Ishikawa (cell line): ENCODE results near the gene SSH2.

Experiments
- CEBPB ChIP-seq: IDR thresholded peaks from 2 replicates; pipeline ENCODE4 v1.6.1; 2012
- CREB1 ChIP-seq: IDR thresholded peaks from 2 replicates; pipeline ENCODE4 v1.6.1; 2012; ENCODE audit warnings: low read depth
- EGR1 ChIP-seq: IDR thresholded peaks from 2 replicates; pipeline ENCODE4 v1.6.1; 2012
- EP300 ChIP-seq: IDR thresholded peaks from 2 replicates; pipeline ENCODE4 v1.6.1; 2012; ENCODE audit warnings: borderline replicate concordance
- FOXM1 ChIP-seq: IDR thresholded peaks from 2 replicates; pipeline ENCODE4 v1.6.1; 2012; ENCODE audit warnings: low read depth, borderline replicate concordance
- MAX ChIP-seq: IDR thresholded peaks from 2 replicates; pipeline ENCODE4 v1.6.1; 2012
- NFIC ChIP-seq: IDR thresholded peaks from 2 replicates; pipeline ENCODE4 v1.6.1; 2012
- RAD21 ChIP-seq: IDR thresholded peaks from 2 replicates; pipeline ENCODE4 v1.6.1; 2012; ENCODE audit warnings: low read depth
- REST ChIP-seq: IDR thresholded peaks from 2 replicates; pipeline ENCODE4 v1.6.1; 2012; ENCODE audit warnings: low read depth, mild to moderate bottlenecking
- TAF1 ChIP-seq: IDR thresholded peaks from 2 replicates; pipeline ENCODE4 v1.6.1; 2012; ENCODE audit warnings: low read depth, mild to moderate bottlenecking
- TCF12 ChIP-seq: IDR thresholded peaks from 2 replicates; pipeline ENCODE4 v1.6.1; 2012; ENCODE audit warnings: low read depth
- TEAD4 ChIP-seq: IDR thresholded peaks from 2 replicates; pipeline ENCODE4 v1.6.1; 2012
- YY1 ChIP-seq: IDR thresholded peaks from 2 replicates; pipeline ENCODE4 v1.6.1; 2012; ENCODE audit warnings: low read depth
- ZBTB7A ChIP-seq: IDR thresholded peaks from 2 replicates; pipeline ENCODE4 v1.6.1; 2012; ENCODE audit warnings: low read depth
- TF ChIP-seq, protein P1 (sequence below): IDR thresholded peaks from 2 replicates; pipeline ENCODE4 v1.6.1; 2012

Gene SSH2

DNA sequence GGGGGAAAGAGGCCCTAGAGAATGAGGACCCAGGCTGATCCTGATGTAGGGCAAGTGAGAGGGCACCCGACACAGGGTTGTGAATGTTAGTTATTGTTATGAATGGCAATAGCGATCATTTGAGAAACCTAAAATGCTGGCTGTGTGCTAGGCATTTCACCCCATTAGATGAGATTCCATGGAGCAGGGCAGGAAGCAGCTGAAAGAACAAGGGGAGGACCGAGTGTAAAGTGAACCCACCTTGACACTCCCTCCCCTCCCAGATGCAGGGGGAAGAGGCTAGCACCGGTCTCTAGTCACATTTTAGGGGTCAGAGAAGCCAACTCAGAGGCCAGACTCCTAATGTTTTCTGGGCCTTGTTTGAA lies 306.8 kb downstream of the SSH2 start:
- TF ChIP-seq ZBTB7A (no peak), EP300 (no peak), EGR1 (no peak), TEAD4 (no peak), YY1 (no peak), TAF1 (no peak), REST (no peak), MAX (no peak), CREB1 (no peak), NFIC (no peak), CEBPB (no peak), FOXM1 (no peak), TCF12 (no peak), RAD21 (no peak)
- TF ChIP-seq, protein P1, sequence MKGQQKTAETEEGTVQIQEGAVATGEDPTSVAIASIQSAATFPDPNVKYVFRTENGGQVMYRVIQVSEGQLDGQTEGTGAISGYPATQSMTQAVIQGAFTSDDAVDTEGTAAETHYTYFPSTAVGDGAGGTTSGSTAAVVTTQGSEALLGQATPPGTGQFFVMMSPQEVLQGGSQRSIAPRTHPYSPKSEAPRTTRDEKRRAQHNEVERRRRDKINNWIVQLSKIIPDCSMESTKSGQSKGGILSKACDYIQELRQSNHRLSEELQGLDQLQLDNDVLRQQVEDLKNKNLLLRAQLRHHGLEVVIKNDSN, result no peak

- TF ChIP-seq TEAD4, result peak; percentile 58
- no peak for TF ChIP-seq YY1
- 0 out of 2 replicates have a peak, but pooled peaks have one; percentile 24 for TF ChIP-seq TCF12
- TF ChIP-seq NFIC, result no peak
- TF ChIP-seq EP300, result no peak; the same call in 1 of the 2 replicates
- TF ChIP-seq MAX, result peak; percentile 71
- TF ChIP-seq ZBTB7A, result peak; percentile 96
Observed at GRCh38 chr17:29622337-29623282, 307.4 kb downstream of the SSH2 start, which contains the start of gene CORO6. CORO6 (minus strand) TSS chr17:29622912; CDS start chr17:29621421, 1,491 bp downstream.

DNA sequence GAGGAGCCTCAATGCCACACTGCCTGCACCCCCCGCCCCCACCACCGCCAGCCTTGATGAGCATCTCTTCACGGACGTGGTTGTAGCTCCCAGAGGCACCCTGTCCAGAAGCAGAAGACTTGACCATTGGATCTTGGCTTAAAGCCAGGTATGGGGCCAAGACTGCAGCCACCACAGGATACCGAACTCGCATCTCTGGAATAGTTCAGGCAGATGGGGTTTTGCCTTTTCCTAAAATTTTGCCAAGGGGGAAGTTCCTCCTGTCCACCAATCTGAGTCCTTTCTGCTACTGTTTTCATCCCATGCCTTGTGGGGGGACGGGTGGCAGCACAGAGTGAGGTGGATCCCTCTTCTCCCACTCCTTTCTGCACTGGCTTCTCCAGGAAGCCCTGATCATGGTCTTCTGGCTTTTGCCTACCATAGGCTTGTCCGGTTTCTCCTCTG lies 308.3 kb downstream of the SSH2 start:
- TF ChIP-seq RAD21 (no peak), NFIC (peak; percentile 55), REST (no peak), TCF12 (no peak)

- TF ChIP-seq FOXM1 (no peak), EP300 (no peak), TCF12 (no peak), MAX (no peak), CEBPB (no peak), NFIC (no peak), RAD21 (no peak)
- TF ChIP-seq, protein P1, result no peak
Observed at GRCh38 chr17:29620779-29621500, 309.1 kb downstream of the SSH2 start.

GRCh38 chr17:29620271-29620670 lies 309.8 kb downstream of the SSH2 start:
- TF ChIP-seq EP300, result 0 out of 2 replicates have a peak, but pooled peaks have one; percentile 27
- TF ChIP-seq RAD21, result no peak
- no peak for TF ChIP-seq MAX
